Measurements from ENCODE around the gene RPS6KC1.
"Not testable (repeated sequence)": the region's sequence is repeated elsewhere in the genome, so short reads cannot be mapped to it uniquely, and the experiment has no call there.

RPS6KC1 gene

GRCh38 chr1:213057264-213058059 lies 6.4 kb downstream of the RPS6KC1 start:
- DNase-seq = no peak

GRCh38 chr1:213060836-213061235 lies 9.8 kb downstream of the RPS6KC1 start:
- DNase-seq = no peak

GRCh38 chr1:213061263-213061662 lies 10.2 kb downstream of the RPS6KC1 start:
- no peak for DNase-seq

- DNase-seq = no peak
Measured at GRCh38 chr1:213065800-213066199, 14.8 kb downstream of the RPS6KC1 start.

- DNase-seq = no peak
Measured at GRCh38 chr1:213066363-213066762, 15.3 kb downstream of the RPS6KC1 start.

- no peak for DNase-seq
Measured at GRCh38 chr1:213067352-213067751, 16.3 kb downstream of the RPS6KC1 start.

GRCh38 chr1:213070406-213070805 lies 19.4 kb downstream of the RPS6KC1 start:
- peak; percentile 83 for DNase-seq

GRCh38 chr1:213075725-213076124 lies 24.7 kb downstream of the RPS6KC1 start:
- no peak for DNase-seq

GRCh38 chr1:213082420-213083111 lies 31.5 kb downstream of the RPS6KC1 start:
- no peak for DNase-seq

GRCh38 chr1:213083112-213083445 lies 32.0 kb downstream of the RPS6KC1 start:
- no peak for DNase-seq

GRCh38 chr1:213087911-213088310 lies 36.9 kb downstream of the RPS6KC1 start:
- no peak for DNase-seq

- no peak for DNase-seq
Measured at GRCh38 chr1:213089924-213090677, 39.1 kb downstream of the RPS6KC1 start.

- no peak for DNase-seq
Measured at GRCh38 chr1:213094446-213094845, 43.4 kb downstream of the RPS6KC1 start.

- no peak for DNase-seq
Measured at GRCh38 chr1:213095467-213095866, 44.4 kb downstream of the RPS6KC1 start.

- DNase-seq = no peak
Measured at GRCh38 chr1:213099682-213100399, 48.8 kb downstream of the RPS6KC1 start.

GRCh38 chr1:213100565-213100964 lies 49.5 kb downstream of the RPS6KC1 start:
- DNase-seq = not testable (repeated sequence)

- no peak for DNase-seq
Measured at GRCh38 chr1:213103377-213104306, 52.6 kb downstream of the RPS6KC1 start.

- no peak for DNase-seq
Measured at GRCh38 chr1:213104604-213105003, 53.6 kb downstream of the RPS6KC1 start.

- DNase-seq = no peak
Measured at GRCh38 chr1:213106298-213106697, 55.3 kb downstream of the RPS6KC1 start.

- DNase-seq = no peak
Measured at GRCh38 chr1:213107613-213108012, 56.6 kb downstream of the RPS6KC1 start.

- DNase-seq = no peak
Measured at GRCh38 chr1:213110349-213111300, 59.6 kb downstream of the RPS6KC1 start.

All from HCEC 1CT (cell line).